ENCODE results near the gene KCNQ1OT1.

Gene KCNQ1OT1

DNA sequence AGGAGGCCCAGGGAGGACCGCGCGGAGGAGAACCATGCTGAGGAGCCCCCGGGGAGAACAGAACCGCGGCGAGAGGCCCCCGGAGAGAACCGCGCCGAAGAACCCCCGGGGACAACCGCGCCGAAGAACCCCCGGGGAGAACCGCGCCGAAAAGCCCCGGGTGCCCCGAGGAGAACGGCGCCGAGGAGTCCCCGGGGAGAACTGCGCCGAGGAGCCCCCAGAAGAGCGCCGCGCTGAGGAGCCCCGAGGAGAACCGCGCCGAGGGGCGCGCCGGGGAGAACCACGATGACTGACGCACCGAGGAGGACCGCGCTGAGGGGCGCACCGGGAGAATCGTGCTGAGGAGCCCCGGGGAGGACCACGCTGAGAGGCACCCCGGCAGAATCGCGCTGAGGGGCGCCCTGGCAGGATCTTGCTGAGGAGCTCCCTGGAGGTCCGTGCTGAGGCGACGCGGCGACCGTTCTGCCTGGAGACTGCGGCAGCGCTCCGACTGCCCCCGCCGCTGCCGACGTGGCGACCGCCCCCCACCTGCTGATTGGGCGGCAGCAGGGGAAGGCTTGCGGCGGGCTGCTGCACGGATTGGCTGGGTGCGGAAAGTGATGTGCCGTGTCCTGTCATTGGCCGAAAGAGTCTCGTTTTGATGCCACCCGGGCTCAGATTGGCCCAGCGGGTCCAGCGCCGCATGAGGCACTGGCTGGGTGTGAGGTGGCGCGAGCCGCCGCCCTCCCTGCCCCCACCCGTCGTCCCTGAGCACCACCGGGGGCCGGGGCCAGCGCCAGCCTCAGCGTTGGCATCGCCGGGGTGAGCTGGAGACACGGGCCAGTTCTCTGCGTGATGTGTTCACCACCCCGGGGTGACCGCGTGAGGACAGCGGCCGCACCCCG is at the start of gene KCNQ1OT1:
KCNQ1OT1 (minus strand) TSS at position 464 of the 884 bp plus-strand sequence.
- DNase-seq (ENCODE audit: low spot score) = peak; percentile 96

DNA sequence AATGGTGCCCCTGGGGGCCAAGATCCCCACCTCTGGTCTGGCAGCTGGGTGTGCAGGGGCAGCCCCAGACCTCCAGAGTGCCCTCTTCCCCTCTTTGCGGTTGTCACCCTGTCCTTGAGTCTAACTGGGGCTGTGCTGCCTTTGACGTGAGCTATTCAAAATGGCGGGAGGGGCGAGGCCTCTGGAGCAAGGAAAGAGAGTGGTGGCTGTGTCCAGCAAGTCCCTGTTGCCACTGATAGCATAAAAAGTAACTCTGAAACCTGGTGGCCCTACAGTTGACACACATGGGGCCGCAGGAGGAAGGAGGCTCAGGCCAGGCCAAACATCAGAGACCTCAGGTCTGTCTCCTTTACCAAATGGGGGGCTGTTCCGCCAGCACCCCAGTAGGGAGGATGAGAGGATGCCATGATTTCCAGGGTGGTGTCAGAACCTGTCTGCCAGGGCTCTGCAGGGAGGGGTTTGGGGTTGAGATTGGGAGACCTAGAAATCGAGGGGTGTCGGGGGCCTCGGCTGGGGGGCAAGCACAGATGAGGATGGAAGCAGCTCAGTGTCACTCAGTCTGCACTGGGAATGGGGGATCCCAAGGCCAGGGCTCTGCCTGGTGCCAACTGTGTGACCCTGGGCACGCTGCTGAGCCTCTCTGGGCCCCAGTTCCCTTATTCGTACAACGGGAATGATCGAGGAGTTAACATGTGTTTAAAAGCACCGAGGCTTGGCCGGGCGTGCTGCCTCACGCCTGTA is 49.2 kb upstream of the KCNQ1OT1 start:
- DNase-seq (ENCODE audit: low spot score) = no peak

GRCh38 chr11:2748061-2748813 is 48.4 kb upstream of the KCNQ1OT1 start:
- no peak for DNase-seq (ENCODE audit: low spot score)

- no peak for DNase-seq (ENCODE audit: low spot score)
Observed at GRCh38 chr11:2747248-2748027, 47.6 kb upstream of the KCNQ1OT1 start.

- DNase-seq (ENCODE audit: low spot score) = peak; percentile 42
Observed at GRCh38 chr11:2746401-2747247, 46.8 kb upstream of the KCNQ1OT1 start.

- DNase-seq (ENCODE audit: low spot score) = no peak
Observed at GRCh38 chr11:2745511-2745910, 45.7 kb upstream of the KCNQ1OT1 start.

DNA sequence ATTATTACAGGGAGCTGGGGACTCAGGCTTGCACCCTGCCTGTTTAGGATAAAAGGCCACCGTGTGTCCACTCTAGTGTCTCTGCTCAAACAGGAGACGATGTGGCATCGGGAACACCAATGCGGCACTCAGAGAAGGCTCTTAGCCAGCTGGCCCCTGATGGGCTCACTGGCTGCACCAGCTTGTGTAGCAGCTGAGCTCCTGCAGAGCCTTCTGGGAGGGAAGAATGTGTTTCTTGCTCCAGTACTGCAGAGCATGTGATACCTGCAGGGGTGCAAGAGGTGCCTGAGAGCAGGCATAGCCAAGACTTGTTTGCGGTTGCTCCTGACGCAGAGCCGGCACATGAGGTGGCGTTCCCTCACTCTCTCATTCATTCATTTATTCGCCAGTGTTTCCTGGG is 44.4 kb upstream of the KCNQ1OT1 start:
- DNase-seq (ENCODE audit: low spot score) = no peak

GRCh38 chr11:2743427-2744110 is 43.8 kb upstream of the KCNQ1OT1 start:
- no peak for DNase-seq (ENCODE audit: low spot score)

DNA sequence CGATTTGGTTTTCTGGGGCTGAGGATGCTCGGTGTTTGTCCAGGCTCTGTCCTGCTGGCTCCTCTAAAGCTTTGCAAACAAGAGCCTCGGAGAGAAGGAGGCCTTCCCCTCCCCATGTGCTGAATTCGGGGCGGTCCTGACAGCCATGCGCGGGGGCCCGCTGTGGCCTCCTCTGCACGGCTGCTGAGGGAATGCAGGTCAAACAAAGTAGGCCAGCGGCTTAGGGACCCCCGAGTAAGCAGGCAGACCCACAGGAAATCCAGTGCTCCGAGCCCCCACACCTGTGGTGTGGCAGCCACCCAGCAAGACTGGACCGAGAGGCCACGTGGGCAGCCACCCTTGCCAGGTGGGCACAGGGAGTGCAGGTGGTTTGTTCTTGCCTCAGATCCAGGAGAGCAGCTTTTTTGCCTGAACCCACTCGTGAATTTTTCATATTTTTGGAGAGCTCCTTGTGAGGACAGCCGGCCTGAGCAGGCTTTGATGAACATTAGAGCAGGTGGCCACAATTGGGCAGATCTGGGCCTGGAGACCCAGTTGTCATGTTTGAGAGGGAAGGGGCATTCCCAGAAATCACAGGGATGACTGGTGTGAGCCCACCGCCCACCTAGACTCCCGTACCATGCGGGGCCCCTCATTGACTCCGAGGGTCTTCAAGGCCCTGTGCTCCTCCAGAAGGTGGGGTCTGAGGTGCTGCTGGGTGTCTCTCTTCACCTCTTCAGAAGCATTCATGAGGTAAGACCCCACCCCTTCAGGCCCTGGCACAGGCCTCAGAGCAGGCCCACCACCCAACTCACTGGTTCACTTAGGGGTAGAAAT is 43.0 kb upstream of the KCNQ1OT1 start:
- no peak for DNase-seq (ENCODE audit: low spot score)

- no peak for DNase-seq (ENCODE audit: low spot score)
Observed at GRCh38 chr11:2742201-2742600, 42.4 kb upstream of the KCNQ1OT1 start.

DNA sequence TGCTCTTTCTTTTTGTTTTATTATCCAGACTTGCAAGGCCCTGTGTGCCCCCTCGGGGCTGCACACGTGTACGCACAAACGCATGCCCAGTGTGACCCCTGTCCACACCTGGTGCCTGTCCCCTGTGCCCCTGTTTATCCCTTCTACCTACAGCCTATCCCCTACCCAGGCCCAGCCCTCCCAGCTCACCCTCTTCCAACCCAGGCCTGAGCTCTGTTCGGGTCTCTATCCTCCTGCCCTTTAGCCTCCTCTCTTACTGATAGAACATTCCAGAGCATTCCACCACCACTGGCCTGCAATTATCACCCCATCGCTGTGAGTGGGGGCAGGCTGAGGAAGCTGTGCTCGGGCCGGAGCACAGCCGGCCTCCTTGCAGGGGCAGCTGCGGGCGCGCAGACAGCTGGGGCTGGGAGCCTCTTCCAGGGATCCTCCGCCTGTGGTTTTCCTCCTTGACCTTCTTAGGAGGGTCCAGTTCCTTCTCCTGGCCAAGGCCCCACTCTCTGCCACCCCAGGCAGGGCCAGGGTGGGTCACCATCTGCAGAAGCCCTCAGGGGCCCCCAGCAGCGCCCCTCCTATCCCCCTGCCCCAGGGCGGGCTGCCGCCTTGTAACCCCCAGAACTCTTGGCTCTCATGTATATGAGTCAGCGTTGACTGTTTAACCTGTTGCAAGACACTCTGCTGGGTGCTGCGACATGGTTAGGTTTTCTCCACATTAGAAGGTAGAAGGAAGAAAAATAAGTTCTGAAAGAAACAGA is 41.8 kb upstream of the KCNQ1OT1 start:
- DNase-seq (ENCODE audit: low spot score) = no peak

DNA sequence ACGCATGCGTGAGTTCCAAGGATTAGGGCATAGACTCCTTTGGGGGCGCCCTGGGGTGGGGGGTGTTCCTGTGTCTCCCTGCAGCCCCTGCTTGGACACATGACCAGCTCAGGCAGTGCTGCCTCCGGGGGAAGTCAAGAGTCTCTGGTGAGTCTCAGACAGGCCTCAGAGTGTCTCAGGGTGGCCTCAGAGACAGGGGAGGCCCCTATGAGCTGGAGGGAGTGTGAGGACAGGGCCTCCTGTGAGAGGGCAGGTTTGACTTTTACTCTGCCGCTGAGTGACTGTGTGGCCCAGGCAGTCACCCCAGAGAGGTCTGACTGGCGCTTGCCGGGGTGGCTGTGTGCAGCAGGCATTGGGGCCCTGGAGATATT is 41.2 kb upstream of the KCNQ1OT1 start:
- no peak for DNase-seq (ENCODE audit: low spot score)

DNA sequence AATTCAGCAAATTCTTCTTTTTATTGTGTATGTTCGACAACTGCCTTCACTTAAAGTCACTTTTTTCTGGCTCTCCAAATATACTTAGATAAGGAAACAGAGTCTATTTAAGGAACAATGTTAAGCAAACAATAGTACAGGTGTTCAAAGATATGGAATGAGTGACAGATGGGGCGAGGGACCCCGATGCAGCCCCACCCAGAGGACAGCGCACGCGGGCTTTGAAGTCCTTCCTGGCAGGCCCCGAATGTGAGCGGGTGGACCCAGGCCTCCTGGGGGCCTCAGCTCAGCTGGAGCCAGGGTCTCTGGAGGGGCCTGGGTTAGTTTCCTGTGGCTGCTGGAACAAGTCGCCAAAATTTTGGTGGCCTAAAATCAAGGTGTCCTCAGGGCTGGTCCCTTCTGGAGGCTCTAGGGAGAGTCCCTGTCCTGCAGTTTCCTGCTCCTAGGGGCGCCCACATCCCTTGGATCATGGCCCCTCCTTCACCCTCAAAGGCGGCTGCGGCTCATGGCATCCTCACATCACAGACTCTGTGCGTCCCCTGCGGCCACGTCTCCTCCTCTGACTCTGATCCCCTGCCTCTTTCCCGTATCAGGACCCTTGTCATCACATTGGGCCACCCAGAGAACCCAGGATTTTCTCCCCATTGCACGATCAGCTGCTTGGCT is 40.6 kb upstream of the KCNQ1OT1 start:
- no peak for DNase-seq (ENCODE audit: low spot score)

GRCh38 chr11:2739531-2740274 is 39.9 kb upstream of the KCNQ1OT1 start:
- DNase-seq (ENCODE audit: low spot score) = no peak

- no peak for DNase-seq (ENCODE audit: low spot score)
Observed at GRCh38 chr11:2738551-2739431, 39.0 kb upstream of the KCNQ1OT1 start.

- no peak for DNase-seq (ENCODE audit: low spot score)
Observed at GRCh38 chr11:2737866-2738265, 38.1 kb upstream of the KCNQ1OT1 start.
